HEK293 (cell line): ENCODE data around the gene MPG.

Source experiments
- CTCF ChIA-PET: fragments of 350-600 bp; formaldehyde crosslinking; extraction: SDS; loops from one replicate; lab custom pipeline; 2021; ENCODE audit warnings: antibody characterized with exemption; lab: Yijun Ruan, JAX
- POLR2A ChIA-PET: fragments of 300-600 bp; formaldehyde crosslinking; extraction: SDS; loops from one replicate; lab custom pipeline; 2020; ENCODE audit warnings: antibody characterized with exemption, inconsistent platforms; lab: Yijun Ruan, JAX
- H3K27ac ChIP-seq: fragments of 200-500 bp; sonication (Bioruptor generic); 2 replicates; pipeline ENCODE4 v1.5.1; 2014; ENCODE audit warnings: low read depth, low read length, control low read depth, inconsistent platforms; ENCODE audit errors: extremely low read depth
- H3K36me3 ChIP-seq, 2 experiments: fragments of 200-500 bp in 1 of 2; sonication (Bioruptor generic) in 1 of 2; 1 replicate in 1 of 2; 2 replicates in 1 of 2; pipeline ENCODE4 v1.5.1; 2014 to 2017; ENCODE audit warnings: inconsistent platforms in 2 of 2, low read length in 2 of 2; ENCODE audit not compliant: control insufficient read depth in 2 of 2, insufficient read depth in 1 of 2
- H3K4me1 ChIP-seq: fragments of 200-500 bp; sonication (Bioruptor generic); 2 replicates; pipeline ENCODE4 v1.5.1; 2014; ENCODE audit warnings: mild to moderate bottlenecking, low read length, inconsistent platforms; ENCODE audit not compliant: control insufficient read depth, insufficient read depth
- H3K4me3 ChIP-seq: 2 replicates; pipeline ENCODE4 v1.5.1; 2011; ENCODE audit warnings: low read depth, mild to moderate bottlenecking, control low read depth, low read length, moderate library complexity
- H3K9me3 ChIP-seq: fragments of 200-500 bp; sonication (Bioruptor generic); 2 replicates; pipeline ENCODE4 v1.5.1; 2014; ENCODE audit warnings: low read depth, low read length, inconsistent platforms; ENCODE audit not compliant: control insufficient read depth, insufficient read depth
- EGR2 ChIP-seq: fragments of 450-650 bp; formaldehyde crosslinking; IDR thresholded peaks from 2 replicates; pipeline ENCODE4 v1.5.1; 2016; ENCODE audit warnings: low read depth, missing biosample characterization, missing genetic modification characterization
- HOXD13 ChIP-seq: sonication (generic); formaldehyde crosslinking; IDR thresholded peaks from 2 replicates; pipeline ENCODE4 v1.8.0; 2022; ENCODE audit warnings: missing genetic modification reagents, borderline replicate concordance
- KLF10 ChIP-seq: fragments of 450-650 bp; IDR thresholded peaks from 2 replicates; pipeline ENCODE4 v1.5.1; 2018; ENCODE audit warnings: missing biosample characterization, mild to moderate bottlenecking, missing genetic modification characterization
- MZF1 ChIP-seq: fragments of 450-650 bp; formaldehyde crosslinking; IDR thresholded peaks from 2 replicates; pipeline ENCODE4 v1.5.1; 2017; ENCODE audit warnings: missing biosample characterization, missing genetic modification characterization, borderline replicate concordance
- OSR2 ChIP-seq: fragments of 450-650 bp; formaldehyde crosslinking; IDR thresholded peaks from 2 replicates; pipeline ENCODE4 v1.5.1; 2016; ENCODE audit warnings: missing biosample characterization, missing genetic modification characterization
- PRDM6 ChIP-seq: fragments of 450-650 bp; formaldehyde crosslinking; IDR thresholded peaks from 2 replicates; pipeline ENCODE4 v1.5.1; 2017; ENCODE audit warnings: missing biosample characterization, missing genetic modification characterization
- ZBTB21 ChIP-seq: fragments of 450-650 bp; formaldehyde crosslinking; IDR thresholded peaks from 2 replicates; pipeline ENCODE4 v1.5.1; 2017; ENCODE audit warnings: missing biosample characterization, missing genetic modification characterization
- ZBTB49 ChIP-seq: fragments of 450-650 bp; formaldehyde crosslinking; IDR thresholded peaks from 2 replicates; pipeline ENCODE4 v1.5.1; 2016; ENCODE audit warnings: missing biosample characterization, missing genetic modification characterization, low read depth
- ZFP41 ChIP-seq: fragments of 450-650 bp; formaldehyde crosslinking; IDR thresholded peaks from 2 replicates; pipeline ENCODE4 v1.5.1; 2016; ENCODE audit warnings: missing biosample characterization, missing genetic modification characterization, borderline replicate concordance
- ZIC2 ChIP-seq: fragments of 450-650 bp; formaldehyde crosslinking; IDR thresholded peaks from 2 replicates; pipeline ENCODE4 v1.5.1; 2016; ENCODE audit warnings: missing biosample characterization, missing genetic modification characterization
- ZNF121 ChIP-seq: fragments of 450-650 bp; formaldehyde crosslinking; IDR thresholded peaks from 2 replicates; pipeline ENCODE4 v1.5.1; 2016; ENCODE audit warnings: missing biosample characterization, missing genetic modification characterization
- ZNF169 ChIP-seq: fragments of 450-650 bp; formaldehyde crosslinking; IDR thresholded peaks from 2 replicates; pipeline ENCODE4 v1.5.1; 2016; ENCODE audit warnings: missing biosample characterization, missing genetic modification characterization
- ZNF175 ChIP-seq: fragments of 450-650 bp; formaldehyde crosslinking; IDR thresholded peaks from 2 replicates; pipeline ENCODE4 v1.5.1; 2016; ENCODE audit warnings: missing biosample characterization, missing genetic modification characterization
- ZNF404 ChIP-seq: fragments of 450-650 bp; formaldehyde crosslinking; IDR thresholded peaks from 2 replicates; pipeline ENCODE4 v1.5.1; 2017; ENCODE audit warnings: missing biosample characterization, missing genetic modification characterization
- ZNF48 ChIP-seq: fragments of 450-650 bp; formaldehyde crosslinking; IDR thresholded peaks from 2 replicates; pipeline ENCODE4 v1.5.1; 2016; ENCODE audit warnings: missing biosample characterization, missing genetic modification characterization
- ZNF548 ChIP-seq: fragments of 450-650 bp; formaldehyde crosslinking; IDR thresholded peaks from 2 replicates; pipeline ENCODE4 v1.5.1; 2016; ENCODE audit warnings: missing biosample characterization, missing genetic modification characterization
- ZNF549 ChIP-seq: fragments of 450-650 bp; IDR thresholded peaks from 2 replicates; pipeline ENCODE4 v1.5.1; 2018; ENCODE audit warnings: missing biosample characterization, missing genetic modification characterization, mild to moderate bottlenecking, inconsistent platforms, moderate library complexity
- ZNF571 ChIP-seq: fragments of 450-650 bp; formaldehyde crosslinking; IDR thresholded peaks from 2 replicates; pipeline ENCODE4 v1.5.0; 2017; ENCODE audit warnings: missing biosample characterization, missing genetic modification characterization
- ZNF580 ChIP-seq: fragments of 450-650 bp; formaldehyde crosslinking; IDR thresholded peaks from 2 replicates; pipeline ENCODE4 v1.5.1; 2016; ENCODE audit warnings: missing biosample characterization, missing genetic modification characterization
- ZNF596 ChIP-seq: fragments of 450-650 bp; IDR thresholded peaks from 2 replicates; pipeline ENCODE4 v1.5.0; 2018; ENCODE audit warnings: missing biosample characterization, mild to moderate bottlenecking, missing genetic modification characterization, moderate library complexity
- ZNF629 ChIP-seq: fragments of 450-650 bp; formaldehyde crosslinking; IDR thresholded peaks from 2 replicates; pipeline ENCODE4 v1.5.1; 2017; ENCODE audit warnings: missing biosample characterization, missing genetic modification characterization
- ZNF639 ChIP-seq: fragments of 450-650 bp; formaldehyde crosslinking; IDR thresholded peaks from 2 replicates; pipeline ENCODE4 v1.5.1; 2016; ENCODE audit warnings: missing biosample characterization, missing genetic modification characterization
- ZNF692 ChIP-seq: fragments of 450-650 bp; formaldehyde crosslinking; IDR thresholded peaks from 2 replicates; pipeline ENCODE4 v1.5.1; 2016; ENCODE audit warnings: missing biosample characterization, missing genetic modification characterization
- ZSCAN18 ChIP-seq: fragments of 450-650 bp; formaldehyde crosslinking; IDR thresholded peaks from 2 replicates; pipeline ENCODE4 v1.5.1; 2016; ENCODE audit warnings: missing biosample characterization, missing genetic modification characterization
- ZSCAN4 ChIP-seq: fragments of 450-650 bp; formaldehyde crosslinking; IDR thresholded peaks from 2 replicates; pipeline ENCODE4 v1.5.1; 2017; ENCODE audit warnings: missing biosample characterization, missing genetic modification characterization

The MPG gene

GRCh38 chr16:94918-95265 lies 16.9 kb downstream of the MPG start (continued):
- TF ChIP-seq ZNF580 (tag by site-specific recombination) (no peak), ZSCAN4 (tag by site-specific recombination) (no peak), ZIC2 (tag by site-specific recombination) (no peak), ZNF121 (no peak)

- ChIA-PET POLR2A (interaction anchor here (0.6 to 1.7 kb wide), 6 partner anchors 12 to 265 kb away, joined by 3 to 7 read pairs (median 4); partner anchors contain the start of genes AXIN1, POLR3K and SNRNP25), CTCF (interaction anchor here (0.5 to 6.8 kb wide), 44 partner anchors 9 to 383 kb away, joined by 3 to 245 read pairs (median 6); partner anchors contain the start of genes HBQ1, MPG, POLR3K and RHBDF1)
- Histone ChIP-seq H3K9me3 (no peaks in the 10 kb centered on the region), H3K4me3 (no peak overlapping the region), H3K27ac (no peak overlapping the region), H3K4me1 (no peaks in the 10 kb centered on the region), H3K36me3 (peaks cover 0 to 40% of the 10 kb centered on the region in 2 experiments; a peak in 2 of 3 replicates)
- no peak for TF ChIP-seq ZBTB49 (tag by site-specific recombination)
- no peak for TF ChIP-seq ZNF571 (tag by site-specific recombination)
- no peak for TF ChIP-seq ZSCAN18 (tag by site-specific recombination)
- TF ChIP-seq OSR2 (tag by site-specific recombination) = peak; percentile 72
- TF ChIP-seq ZIC2 (tag by site-specific recombination) = peak; percentile 56
- no peak for TF ChIP-seq ZNF548 (tag by site-specific recombination)
- peak; percentile 100 for TF ChIP-seq ZNF692 (tag by site-specific recombination)
- TF ChIP-seq ZNF404 = no peak
- no peak for TF ChIP-seq ZNF48 (tag by site-specific recombination)
- TF ChIP-seq PRDM6 (tag by site-specific recombination) = no peak
- no peak for TF ChIP-seq ZBTB21 (tag by site-specific recombination)
- peak; percentile 62; the same call in 1 of the 2 replicates for TF ChIP-seq ZNF639 (tag by site-specific recombination)
- TF ChIP-seq ZNF629 (tag by site-specific recombination) = peak; percentile 72
- no peak for TF ChIP-seq ZNF175 (tag by site-specific recombination)
- peak; percentile 84 for TF ChIP-seq KLF10 (tag by site-specific recombination)
- TF ChIP-seq ZFP41 = no peak
- no peak for TF ChIP-seq HOXD13 (CRISPR knock-in tag)
- TF ChIP-seq ZNF596 = no peak
- TF ChIP-seq ZNF169 (tag by site-specific recombination) = no peak
- TF ChIP-seq EGR2 (tag by site-specific recombination) = peak; percentile 85
- TF ChIP-seq ZNF549 (tag by site-specific recombination) = no peak
- TF ChIP-seq MZF1 (tag by site-specific recombination) = no peak
Observed at GRCh38 chr16:96935-97381, 18.9 kb downstream of the MPG start.
